Loucy (cell line): Measurements from ENCODE around the gene NRG3.

Experiments
- H2AFZ ChIP-seq: fragments of 200-600 bp; sonication (generic); 2 replicates; pipeline ENCODE4 v1.6.0; 2016; ENCODE audit warnings: antibody characterized with exemption, mild to moderate bottlenecking, low read length, moderate library complexity
- H3F3A ChIP-seq: fragments of 200-600 bp; 2 replicates; pipeline ENCODE4 v1.6.0; 2016; ENCODE audit warnings: antibody characterized with exemption, low read depth, mild to moderate bottlenecking
- H3K27me3 ChIP-seq: fragments of 200-600 bp; sonication (generic); 2 replicates; pipeline ENCODE4 v1.6.1; 2014; ENCODE audit warnings: low read length, mild to moderate bottlenecking; ENCODE audit not compliant: insufficient read depth, poor library complexity, severe bottlenecking
- H3K36me3 ChIP-seq: fragments of 200-600 bp; sonication (generic); 2 replicates; pipeline ENCODE4 v1.6.1; 2016; ENCODE audit warnings: low read length; ENCODE audit not compliant: insufficient read depth
- H3K4me1 ChIP-seq: fragments of 200-600 bp; sonication (generic); 2 replicates; pipeline ENCODE4 v1.5.1; 2014; ENCODE audit warnings: low read length, mild to moderate bottlenecking; ENCODE audit not compliant: insufficient read depth, poor library complexity, severe bottlenecking
- H3K4me2 ChIP-seq: fragments of 200-600 bp; sonication (generic); 2 replicates; pipeline ENCODE4 v1.6.0; 2014; ENCODE audit warnings: antibody characterized with exemption, low read length, low read depth, mild to moderate bottlenecking; ENCODE audit not compliant: poor library complexity, severe bottlenecking
- H3K4me3 ChIP-seq: fragments of 200-600 bp; sonication (generic); 2 replicates; pipeline ENCODE4 v1.5.1; 2014; ENCODE audit warnings: low read length, mild to moderate bottlenecking, mixed read lengths; ENCODE audit not compliant: poor library complexity, severe bottlenecking
- H3K79me2 ChIP-seq: fragments of 200-600 bp; sonication (generic); 2 replicates; pipeline ENCODE4 v1.6.1; 2014; ENCODE audit warnings: low read length; ENCODE audit not compliant: insufficient read depth
- H3K9ac ChIP-seq: fragments of 200-600 bp; sonication (generic); 2 replicates; pipeline ENCODE4 v1.6.0; 2014; ENCODE audit warnings: mild to moderate bottlenecking, low read depth, low read length, moderate library complexity; ENCODE audit not compliant: poor library complexity, severe bottlenecking
- H3K9me2 ChIP-seq: fragments of 200-600 bp; sonication (generic); replicated peaks from 2 replicates; pipeline ENCODE4 v1.6.1; 2016; ENCODE audit warnings: low read depth, low read length, mixed read lengths
- H3K9me3 ChIP-seq: fragments of 200-600 bp; sonication (generic); 2 replicates; pipeline ENCODE4 v1.6.1; 2014; ENCODE audit warnings: mild to moderate bottlenecking, antibody characterized with exemption, low read length, low read depth; ENCODE audit not compliant: insufficient read depth
- H4K20me1 ChIP-seq: fragments of 200-600 bp; sonication (generic); 2 replicates; pipeline ENCODE4 v1.6.0; 2014; ENCODE audit warnings: antibody characterized with exemption, low read length, mild to moderate bottlenecking; ENCODE audit not compliant: insufficient read depth, poor library complexity, severe bottlenecking
- CTCF ChIP-seq: fragments of 200-600 bp; sonication (generic); conservative IDR thresholded peaks from 2 replicates; pipeline ENCODE4 v1.5.1; 2014; ENCODE audit warnings: mild to moderate bottlenecking, antibody characterized with exemption, low read length
- EZH2phosphoT487 ChIP-seq: fragments of 200-600 bp; IDR thresholded peaks from 2 replicates; pipeline ENCODE4 v1.6.1; 2018; ENCODE audit warnings: antibody characterized with exemption, mild to moderate bottlenecking, moderate library complexity, borderline replicate concordance

Gene NRG3

DNA sequence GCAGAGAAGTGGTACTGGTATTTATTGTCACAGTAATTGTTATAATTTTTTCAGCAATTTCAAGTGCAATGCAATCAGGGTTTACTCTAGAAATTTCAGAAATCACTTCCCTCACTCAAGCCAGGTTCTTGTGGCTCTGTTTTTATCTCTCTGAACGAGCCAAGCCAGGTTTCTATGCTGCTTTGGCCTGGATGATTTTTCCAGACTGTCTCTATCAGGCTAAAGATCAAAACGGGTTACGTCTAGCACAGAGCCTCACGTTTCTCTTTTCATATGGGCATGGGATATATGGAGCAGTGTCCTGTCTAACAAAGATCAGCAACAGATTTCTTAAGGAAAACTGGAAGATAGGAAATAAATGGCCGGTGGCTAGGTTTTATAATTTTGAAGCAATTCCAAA is 1105.3 kb downstream of the NRG3 start:
- H3K27me3 ChIP-seq = no peaks in the 10 kb centered on the region
- H3K36me3 ChIP-seq = no peaks in the 10 kb centered on the region
- no peaks in the 10 kb centered on the region for H3K79me2 ChIP-seq
- no peaks in the 10 kb centered on the region for H3K4me1 ChIP-seq
- no peaks in the 10 kb centered on the region for H3K9me2 ChIP-seq
- H3K9me3 ChIP-seq = no peaks in the 10 kb centered on the region
- no peak overlapping the region for H3K4me3 ChIP-seq
- no peak for TF ChIP-seq EZH2phosphoT487
- TF ChIP-seq CTCF = no peak
- H3K4me2 ChIP-seq = no peak overlapping the region
- H4K20me1 ChIP-seq = no peaks in the 10 kb centered on the region
- H2AFZ ChIP-seq = no peak overlapping the region
- H3F3A ChIP-seq = no peaks in the 10 kb centered on the region
- no peak overlapping the region for H3K9ac ChIP-seq

GRCh38 chr10:82981137-82981723 is 1106.2 kb downstream of the NRG3 start:
- Histone ChIP-seq H4K20me1 (no peaks in the 10 kb centered on the region), H3K36me3 (no peaks in the 10 kb centered on the region), H3F3A (no peaks in the 10 kb centered on the region), H3K4me3 (no peak overlapping the region), H3K9me3 (no peaks in the 10 kb centered on the region), H3K4me1 (no peaks in the 10 kb centered on the region), H3K4me2 (no peak overlapping the region), H3K79me2 (no peaks in the 10 kb centered on the region), H3K27me3 (no peaks in the 10 kb centered on the region), H2AFZ (no peak overlapping the region), H3K9ac (no peak overlapping the region), H3K9me2 (no peaks in the 10 kb centered on the region)
- no peak for TF ChIP-seq EZH2phosphoT487
- TF ChIP-seq CTCF = no peak

DNA sequence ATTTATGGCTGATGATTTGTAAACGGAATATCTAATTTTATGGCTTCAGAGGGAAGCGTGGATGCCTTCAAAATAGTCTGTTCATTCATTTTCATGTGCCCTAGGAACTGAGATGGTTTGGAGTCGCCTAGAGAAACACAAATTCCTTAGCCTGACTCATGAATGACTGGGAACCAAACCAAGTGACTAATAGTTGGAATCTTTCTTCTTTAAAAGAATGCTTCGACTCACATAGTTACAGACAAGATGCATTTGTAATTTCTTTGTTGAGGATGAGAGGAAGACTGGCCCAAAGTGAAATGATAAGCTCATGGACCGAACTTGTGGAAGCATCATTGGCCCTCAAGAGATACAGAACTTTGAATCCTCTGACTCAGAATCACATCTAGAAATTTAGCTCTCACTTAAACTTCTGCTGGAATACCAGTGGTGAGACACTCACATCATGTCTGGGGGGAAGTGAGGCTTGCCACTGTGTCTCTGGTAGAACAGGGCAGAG is 1107.2 kb downstream of the NRG3 start:
- H3K9me2 ChIP-seq = no peaks in the 10 kb centered on the region
- H2AFZ ChIP-seq = no peak overlapping the region
- H3K36me3 ChIP-seq = no peaks in the 10 kb centered on the region
- no peak overlapping the region for H3K9ac ChIP-seq
- H3K27me3 ChIP-seq = no peaks in the 10 kb centered on the region
- no peaks in the 10 kb centered on the region for H3K9me3 ChIP-seq
- no peaks in the 10 kb centered on the region for H4K20me1 ChIP-seq
- no peak overlapping the region for H3K4me2 ChIP-seq
- H3F3A ChIP-seq = no peaks in the 10 kb centered on the region
- no peak overlapping the region for H3K4me3 ChIP-seq
- no peaks in the 10 kb centered on the region for H3K4me1 ChIP-seq
- no peaks in the 10 kb centered on the region for H3K79me2 ChIP-seq
- no peak for TF ChIP-seq EZH2phosphoT487
- no peak for TF ChIP-seq CTCF
